Cardiac muscle cell (in vitro differentiated cells and primary cell): ENCODE data around the gene NSRP1. TPM values are rescaled to one million over a fixed set of nuclear protein-coding genes. Genes with fewer than 3 reads are reported as not detected.

Source experiments
- DNase-seq, 2 donors: peaks; one replicate each; pipeline versions ENCODE4 v3.0.0 to v3.0.0-alpha.2; 2010 to 2017; ENCODE audit warnings: low read depth in 1 of 2, low spot score in 1 of 2
- H3K27ac ChIP-seq: fragments of 200-600 bp; sonication (generic); 2 replicates; pipeline ENCODE4 v1.5.1; 2016
- H3K27me3 ChIP-seq: fragments of 200-600 bp; sonication (generic); 2 replicates; pipeline ENCODE4 v1.6.0; 2016; ENCODE audit warnings: control low read depth
- H3K36me3 ChIP-seq: fragments of 200-600 bp; sonication (generic); 2 replicates; pipeline ENCODE4 v1.5.1; 2016; ENCODE audit warnings: control low read depth
- H3K4me1 ChIP-seq: fragments of 200-600 bp; sonication (generic); 2 replicates; pipeline ENCODE4 v1.8.1; 2017; ENCODE audit warnings: low read depth, mild to moderate bottlenecking, mixed run types
- H3K4me3 ChIP-seq: fragments of 200-600 bp; sonication (generic); 2 replicates; pipeline ENCODE4 v1.5.1; 2016; ENCODE audit warnings: mild to moderate bottlenecking
- H3K9me3 ChIP-seq: fragments of 200-600 bp; sonication (generic); 2 replicates; pipeline ENCODE4 v1.5.1; 2017; ENCODE audit warnings: low read depth, mild to moderate bottlenecking, control low read depth
- CTCF ChIP-seq: IDR thresholded peaks from 2 replicates; pipeline ENCODE4 v1.5.1; 2012; ENCODE audit warnings: low read depth, mild to moderate bottlenecking, low read length
- polyA plus RNA-seq: library from polyadenylated mRNA; unstranded; fragments of >200 nt; fragmentation: Nextera tagmentation; extraction: Ambion mirVana; gene quantifications from 2 replicates; pipeline ENCODE4 v1.2.1, GENCODE V29; 2016
- total RNA-seq: library from RNA; depleted of rRNA; stranded (reverse); fragments of >200 nt; gene quantifications from 2 replicates; pipeline ENCODE4 v1.2.3, GENCODE V29; 2016

The NSRP1 gene
- total and polyA plus RNA-seq, 2 experiments from 2014 or later, result 14.6 to 29.1 TPM

GRCh38 chr17:30221346-30221745, 104.7 kb downstream of the NSRP1 start:
- no peak for TF ChIP-seq CTCF
- Histone ChIP-seq H3K27ac (no peak overlapping the region), H3K4me1 (peaks cover 8% of the 10 kb centered on the region), H3K36me3 (no peaks in the 10 kb centered on the region), H3K27me3 (no peaks in the 10 kb centered on the region), H3K9me3 (no peaks in the 10 kb centered on the region), H3K4me3 (no peak overlapping the region)
- no peak for DNase-seq

- Histone ChIP-seq H3K4me3 (no peak overlapping the region), H3K36me3 (no peaks in the 10 kb centered on the region), H3K9me3 (no peaks in the 10 kb centered on the region), H3K4me1 (peaks cover 8% of the 10 kb centered on the region), H3K27ac (no peak overlapping the region), H3K27me3 (no peaks in the 10 kb centered on the region)
- no peak for DNase-seq
- no peak for TF ChIP-seq CTCF
Observed at GRCh38 chr17:30222251-30222650, 105.6 kb downstream of the NSRP1 start.

GRCh38 chr17:30222721-30223175, 106.1 kb downstream of the NSRP1 start:
- Histone ChIP-seq H3K27me3 (no peaks in the 10 kb centered on the region), H3K27ac (no peak overlapping the region), H3K4me3 (no peak overlapping the region), H3K36me3 (no peaks in the 10 kb centered on the region), H3K9me3 (no peaks in the 10 kb centered on the region), H3K4me1 (peaks cover 8% of the 10 kb centered on the region)
- no peak for DNase-seq
- TF ChIP-seq CTCF, result no peak

- Histone ChIP-seq H3K4me1 (peaks cover 8% of the 10 kb centered on the region), H3K27ac (no peak overlapping the region), H3K4me3 (no peak overlapping the region), H3K27me3 (peaks cover 11% of the 10 kb centered on the region), H3K36me3 (no peaks in the 10 kb centered on the region), H3K9me3 (no peaks in the 10 kb centered on the region)
- DNase-seq, result no peak
- no peak for TF ChIP-seq CTCF
Observed at GRCh38 chr17:30224419-30224960, 107.9 kb downstream of the NSRP1 start.

GRCh38 chr17:30225112-30225511, 108.5 kb downstream of the NSRP1 start:
- TF ChIP-seq CTCF, result no peak
- DNase-seq, result no peak
- H3K27me3 ChIP-seq, result peaks cover 16% of the 10 kb centered on the region
- H3K9me3 ChIP-seq, result no peaks in the 10 kb centered on the region
- no peaks in the 10 kb centered on the region for H3K36me3 ChIP-seq
- H3K4me3 ChIP-seq, result no peak overlapping the region
- no peak overlapping the region for H3K27ac ChIP-seq
- peaks cover 2% of the 10 kb centered on the region for H3K4me1 ChIP-seq
